GM18858 (cell line): ENCODE measurements around the gene IQCC.

ENCODE experiments used
- ATAC-seq: cut with Tn5 transposase; IDR thresholded peaks from one replicate; pipeline ENCODE4 v1.9.1; 2021; ENCODE audit not compliant: unreplicated experiment

IQCC gene

DNA sequence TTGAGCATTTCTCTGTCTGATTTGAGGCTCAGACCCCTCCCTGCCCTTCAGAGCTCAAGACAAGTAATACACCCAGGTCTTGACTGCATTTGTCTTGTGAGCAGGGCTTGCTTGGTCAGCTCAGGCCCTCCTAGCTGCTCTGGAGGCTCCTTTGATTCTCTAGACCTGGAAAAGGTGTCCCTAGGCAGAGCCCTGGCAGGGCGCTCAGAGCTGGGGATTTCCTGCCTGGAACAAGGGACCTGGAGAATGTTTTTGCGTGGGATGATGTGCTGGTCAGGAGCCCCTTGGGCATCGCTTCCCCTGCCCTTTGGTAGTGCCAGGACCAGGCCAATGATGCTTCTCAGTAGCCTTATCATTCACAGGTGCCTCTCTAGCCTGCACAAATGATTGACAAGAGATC, 9.9 kb upstream of the IQCC start:
- ATAC-seq: no peak

DNA sequence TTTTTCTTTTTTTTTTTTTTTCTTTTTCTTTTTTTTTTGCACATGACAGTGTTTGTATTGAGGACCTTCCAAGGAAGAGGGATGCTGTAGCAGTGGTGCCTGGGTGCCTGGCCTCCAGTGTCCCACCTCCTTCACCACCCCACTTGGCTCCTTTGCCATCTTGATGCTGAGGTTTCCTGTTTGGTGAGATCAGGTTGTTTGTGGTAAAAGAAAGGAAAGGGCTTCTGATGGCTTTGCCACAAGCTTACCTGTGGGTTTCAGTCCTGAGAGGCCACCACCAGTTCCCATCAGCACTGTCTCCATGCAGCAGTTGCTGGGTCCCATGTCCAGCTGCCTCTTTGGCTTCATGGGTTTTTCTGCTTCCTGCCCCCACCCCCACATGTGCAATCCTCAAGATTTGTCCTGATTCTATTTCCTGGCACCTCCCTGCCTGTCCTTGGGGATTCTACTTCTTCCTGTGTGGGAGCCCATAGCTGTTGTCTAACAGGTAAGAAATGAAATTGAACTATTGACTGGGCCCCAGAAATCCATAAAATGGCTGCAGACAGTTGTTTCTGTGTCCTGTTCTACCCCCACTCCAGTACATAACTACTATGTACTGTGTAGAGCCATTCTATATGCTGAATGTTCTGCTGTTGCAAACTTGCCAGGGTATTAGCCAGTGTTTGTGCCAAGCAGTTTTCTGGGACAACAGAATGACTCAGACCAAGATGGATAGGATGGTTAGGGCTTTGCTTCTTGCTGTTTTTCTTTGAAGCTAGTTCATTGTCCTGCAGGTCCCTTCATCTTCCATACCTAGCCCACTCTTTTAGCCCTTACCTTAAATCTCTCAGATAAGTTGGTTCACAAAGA, 9.3 kb upstream of the IQCC start:
- no peak for ATAC-seq

- no peak for ATAC-seq
Observed at GRCh38 chr1:32197074-32197473, 8.4 kb upstream of the IQCC start.

- no peak for ATAC-seq
Observed at GRCh38 chr1:32197837-32198236, 7.6 kb upstream of the IQCC start.

DNA sequence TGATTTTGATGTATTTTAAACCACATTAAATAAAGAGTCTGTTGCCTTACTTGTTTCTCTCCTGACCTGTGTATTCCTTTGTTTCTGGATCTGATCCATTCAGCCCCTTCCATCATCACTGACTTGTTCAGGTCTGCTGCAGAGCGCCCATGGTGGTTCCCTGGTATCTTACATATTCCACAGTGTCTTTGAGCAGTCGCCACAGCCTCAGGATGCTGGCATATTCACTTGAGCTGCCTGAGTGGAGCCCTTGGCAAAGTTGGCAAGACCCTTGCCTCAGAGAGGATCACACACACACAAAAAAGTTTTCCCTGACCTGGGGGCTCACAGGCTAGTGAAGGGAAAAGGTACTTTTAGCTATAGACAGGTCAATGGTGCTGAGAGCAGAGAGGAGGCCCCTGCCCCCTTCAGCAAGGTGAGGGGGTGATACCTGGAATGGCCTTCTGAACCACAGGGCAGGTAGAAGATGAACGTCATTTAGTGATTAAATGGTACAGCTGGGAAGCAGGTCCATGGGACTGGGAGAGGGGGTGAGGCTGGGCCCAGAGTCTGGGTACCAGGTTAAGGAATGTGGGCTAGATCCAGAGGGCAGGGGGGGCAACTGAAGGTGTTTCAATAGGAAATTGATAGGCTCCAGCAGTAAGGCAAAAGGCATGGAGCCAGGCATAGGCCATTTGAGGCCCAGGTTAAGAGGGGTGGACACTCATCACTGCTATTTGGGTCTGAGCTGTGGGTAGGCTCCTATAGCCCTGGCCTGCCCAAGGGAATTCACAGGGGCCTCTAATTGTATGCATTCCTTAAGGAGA, 7.0 kb upstream of the IQCC start:
- no peak for ATAC-seq

GRCh38 chr1:32199043-32199716, 6.3 kb upstream of the IQCC start:
- no peak for ATAC-seq

DNA sequence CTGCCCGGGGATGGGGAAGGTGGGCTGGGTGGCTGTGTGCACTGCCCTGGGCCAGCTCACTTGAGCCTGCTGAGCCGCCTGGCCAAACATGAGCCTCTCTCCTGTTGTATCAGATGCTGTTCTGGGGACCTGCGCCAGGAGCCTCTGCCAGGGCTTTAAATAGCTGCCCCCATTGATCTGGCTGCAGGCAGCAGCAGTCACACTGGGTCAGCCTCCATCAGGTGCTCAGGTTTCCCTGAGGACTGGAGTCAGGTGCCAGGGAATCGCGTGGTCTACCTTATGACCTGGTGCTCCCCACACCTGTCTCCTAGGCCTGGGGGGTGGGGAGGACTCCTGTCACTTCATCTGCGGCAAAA, 5.8 kb upstream of the IQCC start:
- no peak for ATAC-seq

GRCh38 chr1:32200226-32201010, 5.1 kb upstream of the IQCC start, which contains the start of gene CCDC28B:
Gene CCDC28B (plus strand): TSS chr1:32200595. CDS start chr1:32201936, 1,341 bp downstream.
- no peak for ATAC-seq

DNA sequence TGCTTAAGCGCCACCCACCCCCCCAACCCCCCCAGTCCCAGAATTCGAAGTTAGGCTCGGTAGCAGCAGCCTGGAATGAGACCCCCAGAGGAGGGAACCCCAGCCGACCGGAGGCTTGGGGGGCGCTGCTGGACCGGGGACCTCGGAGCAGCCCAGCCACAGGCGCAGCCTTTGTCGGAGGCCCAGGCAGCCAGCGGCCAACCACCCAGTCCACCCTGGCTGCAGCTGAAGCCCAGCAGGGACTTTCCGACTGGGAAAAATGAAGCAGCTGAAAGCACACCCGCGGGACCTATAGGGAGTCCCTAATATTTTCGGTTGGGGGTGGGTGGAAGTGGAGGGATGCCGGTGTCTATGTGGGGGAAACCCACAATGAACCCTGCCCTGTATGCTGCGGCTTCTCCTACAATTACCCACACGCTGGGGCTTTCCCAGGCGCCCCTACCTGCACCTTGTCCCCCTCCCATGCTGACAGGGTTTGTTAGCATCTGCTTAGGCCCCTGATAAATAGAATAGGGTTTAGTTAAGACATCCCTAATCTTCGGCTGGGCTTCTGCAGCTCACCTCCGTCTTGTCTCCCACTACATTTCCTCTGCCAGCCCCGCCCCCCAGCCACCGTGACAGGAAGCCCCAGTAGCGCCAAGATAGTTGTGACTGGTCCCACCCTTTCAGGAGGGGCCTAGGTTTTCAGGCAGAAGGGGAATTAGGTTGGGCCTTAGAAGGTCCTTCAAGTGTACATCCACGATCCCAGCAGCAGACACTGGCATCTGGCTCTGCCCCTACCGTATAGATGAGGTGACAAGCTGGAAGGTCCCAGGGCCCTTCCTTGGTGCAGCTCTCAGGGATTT, 4.2 kb upstream of the IQCC start:
- ATAC-seq: no peak

GRCh38 chr1:32204943-32205361, 519 bp upstream of the IQCC start:
- no peak for ATAC-seq

DNA sequence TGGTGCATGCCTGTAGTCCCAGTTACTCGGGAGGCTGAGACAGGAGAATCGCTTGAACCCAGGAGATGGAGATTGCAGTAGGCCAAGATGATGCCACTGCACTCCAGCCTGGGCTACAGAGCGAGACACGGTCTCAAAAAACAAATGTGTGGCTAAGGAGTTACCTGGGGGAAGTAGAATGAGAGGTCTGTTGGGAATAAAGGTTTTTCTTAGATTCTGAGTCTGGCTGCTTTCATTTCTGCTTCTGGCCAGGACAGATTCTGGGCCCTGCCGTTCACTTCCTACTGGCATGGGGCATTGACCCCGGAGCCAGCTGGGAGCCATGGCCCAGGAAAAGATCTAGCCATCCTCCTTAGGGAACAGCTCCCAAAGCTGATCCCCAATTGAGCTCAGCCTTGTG, 3.0 kb downstream of the IQCC start:
- no peak for ATAC-seq

GRCh38 chr1:32208891-32209328, 3.4 kb downstream of the IQCC start, which contains the start of gene DCDC2B:
Gene DCDC2B (plus strand): TSS chr1:32209089. CDS start chr1:32209094, 5 bp downstream.
- no peak for ATAC-seq

DNA sequence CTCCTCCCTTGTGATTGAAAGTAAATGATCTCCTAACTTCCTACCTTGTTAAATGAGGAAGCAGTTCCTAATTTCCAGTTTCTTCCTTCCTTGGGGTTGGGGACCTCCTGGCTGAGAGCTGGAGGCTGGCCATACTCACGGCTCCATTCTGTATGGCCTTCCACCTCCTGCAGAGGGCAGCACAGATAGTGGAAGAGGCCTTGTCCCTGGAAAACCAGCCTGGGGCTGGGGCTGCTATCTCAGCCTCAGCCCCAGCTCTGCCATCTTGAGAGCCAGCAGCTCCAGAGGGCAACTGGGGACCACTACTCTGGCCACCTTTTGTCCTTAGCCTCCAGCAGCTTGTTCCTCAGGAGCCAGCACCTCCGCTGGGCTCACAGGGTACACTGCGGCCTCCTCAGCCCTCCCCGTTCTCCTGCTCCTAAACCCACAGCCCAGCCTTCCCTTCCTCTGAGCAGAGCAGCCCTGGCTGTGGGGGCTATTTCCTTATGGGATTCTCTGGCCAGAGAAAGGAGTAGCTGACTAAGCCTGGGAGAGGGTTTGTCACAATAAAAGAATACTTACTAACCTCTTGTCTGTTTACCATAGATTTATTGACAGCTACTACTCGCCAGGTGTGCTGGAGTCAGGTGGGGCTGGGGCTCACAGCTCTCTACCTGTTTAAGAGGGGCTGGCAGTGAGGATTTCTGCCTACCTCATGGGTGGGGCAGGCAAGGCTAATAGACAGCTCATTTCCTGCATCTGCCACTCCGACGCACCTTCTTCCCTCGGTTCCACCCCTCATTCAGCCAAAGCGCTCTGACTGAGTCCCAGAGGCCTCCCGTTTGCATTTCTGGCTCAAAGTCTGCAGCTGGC, 10.4 kb downstream of the IQCC start:
- ATAC-seq: no peak

DNA sequence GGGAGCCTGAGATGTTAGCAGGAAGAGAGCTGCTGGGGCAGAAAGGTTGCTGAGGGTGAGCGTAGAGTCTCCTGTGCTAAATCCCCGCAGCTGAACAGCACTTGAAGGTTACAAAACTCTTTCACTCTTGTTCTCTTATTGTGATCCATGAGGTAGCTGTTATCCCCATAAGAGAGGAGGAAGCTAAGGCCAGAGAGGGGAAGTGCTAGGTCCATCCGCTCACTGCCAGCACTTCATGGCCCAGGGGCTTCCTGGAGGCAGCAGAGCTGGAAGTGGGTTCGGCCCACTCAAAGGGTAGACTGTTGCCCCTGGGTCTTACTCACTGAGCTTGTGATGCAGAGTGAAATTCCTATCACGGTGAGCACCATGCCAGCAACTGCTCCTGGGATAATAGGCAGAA, 11.1 kb downstream of the IQCC start:
- ATAC-seq: no peak

GRCh38 chr1:32219022-32219421, 13.6 kb downstream of the IQCC start:
- no peak for ATAC-seq

DNA sequence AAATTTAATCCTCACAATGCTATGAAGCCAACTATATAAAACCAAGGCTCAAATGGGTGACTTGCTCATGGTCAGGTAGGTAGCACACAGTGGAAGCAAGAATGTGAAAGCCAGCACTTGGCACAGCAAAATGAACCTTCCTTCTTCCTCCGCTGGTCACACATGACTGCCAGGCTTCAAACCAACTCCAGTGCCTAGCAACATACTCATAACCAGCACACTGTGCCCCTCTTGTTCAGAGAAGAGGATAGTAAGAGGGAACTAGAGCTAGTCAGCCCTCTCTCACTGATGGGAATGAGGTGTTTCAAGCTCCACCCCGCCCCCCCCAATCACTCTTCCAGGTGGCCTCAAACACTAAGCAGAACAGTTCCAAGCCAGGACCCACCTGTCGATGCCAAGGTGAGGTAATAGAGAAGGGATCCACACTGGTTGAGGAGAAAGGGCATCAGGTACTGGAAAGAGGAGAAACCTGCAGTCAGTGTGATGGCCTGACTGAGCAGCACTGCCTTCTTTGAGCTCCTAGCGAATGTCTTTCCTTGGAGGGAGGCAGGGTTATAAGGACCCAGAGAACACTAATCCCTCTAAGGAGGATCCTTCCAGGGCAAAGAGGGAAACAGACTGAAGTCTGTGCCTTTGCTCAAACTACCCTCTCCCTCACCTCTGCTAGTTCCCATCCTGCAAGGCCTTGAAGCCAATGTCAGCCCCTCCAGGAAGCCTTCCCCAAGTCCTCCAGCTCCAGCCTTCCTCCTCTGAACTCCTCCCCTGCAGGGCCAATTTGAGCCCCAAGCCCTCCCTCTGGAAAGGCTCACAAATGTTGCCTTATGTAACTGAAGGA, 15.5 kb downstream of the IQCC start:
- ATAC-seq: no peak

- no peak for ATAC-seq
Observed at GRCh38 chr1:32221581-32221979, 16.1 kb downstream of the IQCC start.
